ENCODE results near the gene PIF1.

DNA sequence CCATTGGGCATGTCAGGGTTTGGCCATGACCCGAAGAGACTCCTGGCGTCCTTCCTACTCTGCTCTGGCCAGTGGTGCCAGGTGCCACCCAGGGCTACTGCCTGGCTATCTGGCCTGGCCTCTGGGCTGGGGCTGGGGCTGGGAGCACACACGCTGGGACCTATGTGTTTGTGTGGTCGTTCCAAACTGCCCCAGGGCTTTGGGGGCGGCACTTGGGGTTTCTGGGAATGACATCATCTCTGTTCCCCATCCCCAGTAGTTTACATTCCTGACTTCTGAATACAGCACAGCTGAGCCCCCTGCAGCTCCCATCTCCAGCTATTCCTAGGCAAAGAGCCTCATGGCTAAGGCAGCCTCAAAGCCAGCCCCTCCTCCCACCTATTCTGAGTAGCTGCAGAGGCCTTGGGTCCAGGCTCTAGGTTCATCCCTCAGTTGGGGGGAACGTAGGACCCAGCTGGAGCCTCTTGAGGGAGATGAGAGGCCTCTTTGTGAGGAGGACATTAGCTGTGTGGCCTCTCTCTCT lies 40.6 kb upstream of the PIF1 start:
- TF ChIP-seq, protein P1, sequence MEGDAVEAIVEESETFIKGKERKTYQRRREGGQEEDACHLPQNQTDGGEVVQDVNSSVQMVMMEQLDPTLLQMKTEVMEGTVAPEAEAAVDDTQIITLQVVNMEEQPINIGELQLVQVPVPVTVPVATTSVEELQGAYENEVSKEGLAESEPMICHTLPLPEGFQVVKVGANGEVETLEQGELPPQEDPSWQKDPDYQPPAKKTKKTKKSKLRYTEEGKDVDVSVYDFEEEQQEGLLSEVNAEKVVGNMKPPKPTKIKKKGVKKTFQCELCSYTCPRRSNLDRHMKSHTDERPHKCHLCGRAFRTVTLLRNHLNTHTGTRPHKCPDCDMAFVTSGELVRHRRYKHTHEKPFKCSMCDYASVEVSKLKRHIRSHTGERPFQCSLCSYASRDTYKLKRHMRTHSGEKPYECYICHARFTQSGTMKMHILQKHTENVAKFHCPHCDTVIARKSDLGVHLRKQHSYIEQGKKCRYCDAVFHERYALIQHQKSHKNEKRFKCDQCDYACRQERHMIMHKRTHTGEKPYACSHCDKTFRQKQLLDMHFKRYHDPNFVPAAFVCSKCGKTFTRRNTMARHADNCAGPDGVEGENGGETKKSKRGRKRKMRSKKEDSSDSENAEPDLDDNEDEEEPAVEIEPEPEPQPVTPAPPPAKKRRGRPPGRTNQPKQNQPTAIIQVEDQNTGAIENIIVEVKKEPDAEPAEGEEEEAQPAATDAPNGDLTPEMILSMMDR (conservative IDR thresholded peaks at IDR 0.05; ENCODE audit: low read length), result no peak
- no peak for TF ChIP-seq EZH2phosphoT487 (IDR thresholded peaks at IDR 0.05; ENCODE audit: borderline replicate concordance, low read depth, low read length)
